Transverse colon (tissue), 4 donors: Measurements from ENCODE around the gene SLC43A1. TPM values are rescaled to one million over a fixed set of nuclear protein-coding genes. Genes with fewer than 3 reads are reported as not detected.

Experiments
- DNase-seq: peaks from one replicate; pipeline ENCODE4 v3.0.0-alpha.2; 2019
- H3K27ac ChIP-seq, 4 donors: fragments of 200-600 bp; sonication (generic); 2 replicates each; pipeline ENCODE4 v1.5.1; 2016 to 2018; ENCODE audit warnings: inconsistent platforms in 4 of 4
- H3K27me3 ChIP-seq: fragments of 200-600 bp; sonication (generic); 2 replicates; pipeline ENCODE4 v1.5.1; 2017; ENCODE audit warnings: inconsistent platforms
- H3K36me3 ChIP-seq, 4 donors: fragments of 200-600 bp; sonication (generic); 2 replicates each; pipeline ENCODE4 v1.5.1; 2017 to 2019; ENCODE audit warnings: inconsistent platforms in 4 of 4
- H3K4me1 ChIP-seq, 4 donors: fragments of 200-600 bp; sonication (generic); 2 replicates each; pipeline ENCODE4 v1.5.1; 2017 to 2020; ENCODE audit warnings: inconsistent platforms in 4 of 4
- H3K4me3 ChIP-seq, 4 donors: fragments of 200-600 bp; sonication (generic); 1 replicate in 1 of 4; 2 replicates in 3 of 4; pipeline versions ENCODE4 v1.5.1 to v1.6.1; 2017 to 2019; ENCODE audit warnings: inconsistent platforms in 4 of 4
- H3K9me3 ChIP-seq, 2 donors: fragments of 200-600 bp; sonication (generic); 2 replicates each; pipeline ENCODE4 v1.5.1; 2017 to 2019; ENCODE audit warnings: inconsistent platforms in 2 of 2
- EP300 ChIP-seq: sonication (generic); formaldehyde crosslinking; IDR thresholded peaks from one replicate; pipeline ENCODE4 v1.6.1; 2017; ENCODE audit warnings: antibody characterized with exemption, low read depth
- POLR2A ChIP-seq: fragments of 450-650 bp; IDR thresholded peaks from one replicate; pipeline ENCODE4 v1.6.1; 2016; ENCODE audit warnings: antibody characterized with exemption, mild to moderate bottlenecking, moderate library complexity
- POLR2AphosphoS5 ChIP-seq, 3 donors: sonication (generic); formaldehyde crosslinking; IDR thresholded peaks; one replicate each; pipeline ENCODE4 v1.6.1; 2016; ENCODE audit warnings: antibody characterized with exemption in 3 of 3
- WGBS, 2 donors: methylation state at CpG; one replicate each; pipeline ENCODE4 v1.1.5; 2018; ENCODE audit warnings: low coverage in 1 of 2; 5-methylcytosine and 5-hydroxymethylcytosine counted together
- in situ Hi-C, 4 donors: fragments of 200-750 bp; cut with MboI; loops; one replicate each; pipeline versions ENCODE4 v1.15.0 to v1.15.1; 2017; ENCODE audit warnings: low sequenced_read_pairs in 3 of 4, low pct_ligation_motif_present in 1 of 4, low pct_unique_long_range_greater_than_20kb in 1 of 4
- intact Hi-C: fragments of 100-400 bp; cut with DNase I; formaldehyde crosslinking; loops from one replicate; pipeline ENCODE4 v1.15.1; 2023; ENCODE audit warnings: low total_unique reads
- total RNA-seq, 4 donors: library from RNA; depleted of rRNA; stranded (reverse); fragments of >200 nt; gene quantifications; one replicate each; pipeline ENCODE4 v1.1.0, GENCODE V29; 2016
- TF ChIP-seq, protein P1 (sequence below), 5 experiments: fragments of 200-600 bp in 3 of 5; fragments of 450-650 bp in 2 of 5; sonication (generic) in 3 of 5; IDR thresholded peaks; 1 replicate in 2 of 5; 2 replicates in 3 of 5; pipeline ENCODE4 v1.5.1; 2016 to 2017; ENCODE audit warnings: antibody characterized with exemption in 5 of 5, inconsistent platforms in 3 of 5, mild to moderate bottlenecking in 2 of 5, moderate library complexity in 1 of 5

Gene SLC43A1
- total RNA-seq, 4 donors from 2014 or later = 7.5 to 30.4 (median 15.2) TPM

DNA sequence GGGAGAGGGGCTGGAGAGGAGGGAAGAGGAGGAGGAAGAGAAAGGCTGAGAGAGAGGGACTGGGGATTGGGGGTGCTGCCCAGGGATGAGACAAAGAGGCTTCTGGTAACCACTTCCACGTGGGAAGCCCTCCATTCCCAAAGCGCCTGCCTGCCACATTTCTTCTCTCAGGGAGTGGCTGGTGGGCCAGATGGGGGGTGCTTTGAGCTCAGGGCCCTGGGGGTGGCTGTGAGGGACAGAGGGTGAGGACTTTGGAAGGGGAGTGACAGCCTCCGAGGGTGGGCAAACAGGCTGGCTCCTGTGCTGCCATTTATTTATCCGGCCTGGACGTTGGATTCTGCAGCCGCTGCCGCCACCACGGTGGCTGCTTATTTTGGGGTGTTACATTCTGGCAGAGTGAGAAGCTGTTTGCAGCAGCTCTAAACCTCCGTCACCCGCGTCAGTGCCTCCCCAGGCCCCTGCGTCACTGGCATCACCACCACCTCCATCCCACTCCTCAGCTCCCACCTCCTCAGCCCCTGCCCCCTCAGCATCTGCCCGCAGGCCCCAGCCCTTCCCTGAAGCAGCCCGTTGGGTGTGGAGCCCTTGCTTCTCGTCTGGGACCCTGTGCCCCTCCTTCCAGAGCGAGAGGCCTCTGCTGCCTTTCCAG lies 53.5 kb downstream of the SLC43A1 start:
- Histone ChIP-seq H3K27me3 (peaks cover 50% of the 10 kb centered on the region), H3K4me3 (no peak overlapping the region), H3K36me3 (no peaks in the 10 kb centered on the region), H3K4me1 (peaks cover 27 to 41% (median 35%) of the 10 kb centered on the region in 4 donors), H3K27ac (no peak overlapping the region), H3K9me3 (no peaks in the 10 kb centered on the region)
- 58 to 72% methylated on average over 8 to 16 of the region's 16 CpGs for WGBS, 2 donors
- TF ChIP-seq POLR2AphosphoS5 (IDR thresholded peaks at IDR 0.05) (no peak), POLR2A (no peak), EP300 (no peak)
- TF ChIP-seq, protein P1, sequence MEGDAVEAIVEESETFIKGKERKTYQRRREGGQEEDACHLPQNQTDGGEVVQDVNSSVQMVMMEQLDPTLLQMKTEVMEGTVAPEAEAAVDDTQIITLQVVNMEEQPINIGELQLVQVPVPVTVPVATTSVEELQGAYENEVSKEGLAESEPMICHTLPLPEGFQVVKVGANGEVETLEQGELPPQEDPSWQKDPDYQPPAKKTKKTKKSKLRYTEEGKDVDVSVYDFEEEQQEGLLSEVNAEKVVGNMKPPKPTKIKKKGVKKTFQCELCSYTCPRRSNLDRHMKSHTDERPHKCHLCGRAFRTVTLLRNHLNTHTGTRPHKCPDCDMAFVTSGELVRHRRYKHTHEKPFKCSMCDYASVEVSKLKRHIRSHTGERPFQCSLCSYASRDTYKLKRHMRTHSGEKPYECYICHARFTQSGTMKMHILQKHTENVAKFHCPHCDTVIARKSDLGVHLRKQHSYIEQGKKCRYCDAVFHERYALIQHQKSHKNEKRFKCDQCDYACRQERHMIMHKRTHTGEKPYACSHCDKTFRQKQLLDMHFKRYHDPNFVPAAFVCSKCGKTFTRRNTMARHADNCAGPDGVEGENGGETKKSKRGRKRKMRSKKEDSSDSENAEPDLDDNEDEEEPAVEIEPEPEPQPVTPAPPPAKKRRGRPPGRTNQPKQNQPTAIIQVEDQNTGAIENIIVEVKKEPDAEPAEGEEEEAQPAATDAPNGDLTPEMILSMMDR (IDR thresholded peaks at IDR 0.05) = no peak
- intact Hi-C loops (no loop called here), in situ Hi-C loops (loop anchor here in 2 of 4 donors (25.0 kb wide), 2 partner anchors 175 to 1050 kb away; partner anchors contain the start of genes YPEL4 (in 2 of the 2) and OR5B21 (in 1 of the 2))
- no peak for DNase-seq

DNA sequence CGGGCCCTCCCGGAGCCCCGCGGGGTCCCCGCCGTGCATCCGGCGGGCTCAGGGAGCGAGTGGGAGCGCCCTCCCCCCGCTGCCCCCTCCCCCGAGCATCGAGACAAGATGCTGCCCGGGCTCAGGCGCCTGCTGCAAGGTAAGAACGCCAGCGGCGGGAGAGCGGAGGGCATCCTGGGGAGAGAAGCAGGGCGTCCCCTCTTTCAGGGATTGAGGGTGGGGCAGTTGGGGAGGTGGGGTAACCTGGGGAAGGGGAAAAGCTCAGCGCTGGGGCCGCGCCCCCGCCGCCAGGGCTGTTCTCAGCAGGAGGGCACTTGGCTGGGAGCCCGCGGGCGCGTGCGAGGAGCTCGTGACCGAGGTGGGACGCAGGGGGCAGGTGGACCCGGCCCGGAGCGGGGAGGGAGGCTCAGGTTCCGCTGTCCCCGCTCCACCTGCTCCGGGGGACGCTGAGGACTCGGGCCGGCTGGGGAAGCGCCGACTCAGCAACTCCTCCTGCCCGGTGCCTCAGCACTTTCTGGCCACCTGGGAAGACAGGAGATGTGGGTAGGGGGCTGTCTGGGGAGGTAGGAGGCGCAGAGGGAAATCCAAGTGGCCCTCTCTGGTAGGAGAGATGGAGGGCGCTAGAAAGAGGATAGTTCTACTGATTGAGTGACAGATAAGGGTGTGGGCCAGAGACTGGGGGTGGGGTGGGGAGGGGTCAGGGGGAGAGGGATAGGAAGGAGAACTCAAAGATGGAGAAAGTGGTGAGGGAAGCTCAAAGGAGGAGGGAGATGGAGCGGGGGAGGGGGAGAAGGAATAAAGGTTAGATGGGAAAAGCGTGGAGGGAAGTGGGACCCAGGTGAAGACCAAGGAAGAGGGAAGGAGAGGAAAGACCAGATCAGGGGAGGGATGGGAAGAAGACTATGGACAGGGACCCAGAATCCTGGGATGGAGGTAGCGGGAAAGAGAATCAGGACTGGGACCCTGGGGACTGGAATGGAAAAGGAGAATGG lies 54.4 kb downstream of the SLC43A1 start:
- in situ Hi-C loops = loop anchor here in 2 of 4 donors (25.0 kb wide), 2 partner anchors 176 to 1051 kb away; partner anchors contain the start of genes YPEL4 (in 2 of the 2) and OR5B21 (in 1 of the 2)
- peak overlapping the region in 3 of 4 donors; percentile 21 to 51 (median 36) for H3K4me3 ChIP-seq
- H3K9me3 ChIP-seq = no peaks in the 10 kb centered on the region
- H3K27ac ChIP-seq = no peak overlapping the region
- peaks cover 27 to 42% (median 36%) of the 10 kb centered on the region in 4 donors for H3K4me1 ChIP-seq
- H3K27me3 ChIP-seq = peaks cover 52% of the 10 kb centered on the region
- intact Hi-C loops = no loop called here
- no peak for DNase-seq
- 9 to 50% methylated on average over 3 to 48 of the region's 50 CpGs for WGBS, 2 donors
- no peaks in the 10 kb centered on the region for H3K36me3 ChIP-seq
- TF ChIP-seq, protein P1 (IDR thresholded peaks at IDR 0.05) = no peak
- no peak for TF ChIP-seq EP300
- no peak for TF ChIP-seq POLR2A
- no peak for TF ChIP-seq POLR2AphosphoS5 (IDR thresholded peaks at IDR 0.05)

DNA sequence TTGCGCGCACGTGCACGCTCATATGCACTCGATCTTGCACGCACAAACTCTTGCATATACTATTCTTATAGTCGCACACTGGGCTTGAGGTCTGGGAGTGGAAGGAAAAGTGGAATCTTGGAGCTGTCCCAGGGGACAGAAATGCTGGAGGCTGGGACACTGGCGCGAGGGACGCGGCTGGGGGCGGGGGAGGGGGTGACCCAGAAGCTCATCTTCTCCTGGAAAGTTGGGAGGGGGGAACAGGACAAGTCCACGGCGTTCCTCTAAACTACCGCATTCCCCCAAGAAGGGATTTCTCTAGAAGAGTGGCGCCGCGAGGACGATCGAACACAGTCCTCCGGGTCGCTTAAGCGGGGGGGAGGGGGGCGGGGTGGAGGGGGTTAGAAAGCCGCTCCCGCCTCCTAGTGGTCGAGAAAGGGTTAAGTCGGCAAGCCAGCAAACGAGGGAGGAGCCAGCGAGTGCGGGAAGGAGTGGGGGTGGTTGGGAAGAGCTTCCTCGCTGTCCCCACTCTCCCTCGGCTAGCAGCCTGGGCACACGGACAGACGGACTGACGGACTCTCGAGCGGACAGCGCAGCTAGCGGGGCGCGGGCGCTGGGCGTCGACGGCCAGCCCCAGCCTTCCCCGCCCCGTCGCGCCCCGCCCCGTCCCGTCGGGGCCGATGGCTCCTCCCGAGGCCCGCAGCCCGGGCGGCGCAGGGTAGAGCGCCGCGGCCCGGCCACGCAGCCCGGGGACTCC lies 55.3 kb downstream of the SLC43A1 start, which contains the start of gene RTN4RL2:
Gene RTN4RL2, plus strand, starts transcription at position 507 of the 736 bp plus-strand sequence. CDS start 338 bp downstream, outside the sequence.
- no peaks in the 10 kb centered on the region for H3K36me3 ChIP-seq
- peaks cover 27 to 42% (median 36%) of the 10 kb centered on the region in 4 donors for H3K4me1 ChIP-seq
- no peaks in the 10 kb centered on the region for H3K9me3 ChIP-seq
- WGBS, 2 donors = 0% methylated on average over 60 of the region's 66 CpGs; no CpG with 5 or more reads in 1 of the 2 donors
- H3K4me3 ChIP-seq = peak within 1 kb of the TSS in 3 of 4 donors; percentile 21 to 51 (median 36)
- no peak for TF ChIP-seq EP300
- no peak for TF ChIP-seq POLR2AphosphoS5 (IDR thresholded peaks at IDR 0.05)
- TF ChIP-seq, protein P1 (IDR thresholded peaks at IDR 0.05) = peak in 3 of 5 experiments; percentile 19 to 23 (median 19)
- TF ChIP-seq POLR2A = no peak
- peaks cover 52% of the 10 kb centered on the region for H3K27me3 ChIP-seq
- intact Hi-C loops = no loop called here
- no peak for DNase-seq
- in situ Hi-C loops = loop anchor here in 2 of 4 donors (25.0 kb wide), 2 partner anchors 177 to 1052 kb away; partner anchors contain the start of genes YPEL4 (in 2 of the 2) and OR5B21 (in 1 of the 2)
- no peak within 1 kb of the TSS for H3K27ac ChIP-seq
